H1 (cell line): Measurements from ENCODE around the gene ATP10D. TPM values are rescaled to one million over a fixed set of nuclear protein-coding genes. Genes with fewer than 3 reads are reported as not detected.

Experiments used
- CHD1 ChIP-seq: IDR thresholded peaks from 2 replicates; pipeline ENCODE4 v1.6.1; 2012; ENCODE audit warnings: low read depth, low read length, improper control_type of control experiment
- polyA plus RNA-seq, 7 experiments: library from polyadenylated mRNA; depleted of rRNA in 3 of 7; stranded (reverse) in 5 of 7; unstranded in 2 of 7; fragments of >200 nt in 5 of 7; fragments of 200-250 nt in 2 of 7; gene quantifications; 1 replicate in 5 of 7; 2 replicates in 1 of 7; 4 replicates in 1 of 7; pipeline versions ENCODE4 v1.2.1 to v1.2.3, GENCODE V29; 2011 to 2013; ENCODE audit warnings: missing spikeins in 2 of 7, mixed read lengths in 2 of 7
- total RNA-seq: library from RNA; stranded (reverse); fragmentation: NEBNext Ultra II Directional; extraction: Animal tissue kit (Norgen Biotek cat#: 25700); gene quantifications from 2 replicates; pipeline ENCODE4 v1.2.1, GENCODE V29; 2021

The ATP10D gene
- total and polyA plus RNA-seq, 2 of the 8 experiments (the other 6 are each of a cell fraction or from before 2014, with no cell fraction given), result 2.9 to 5.9 TPM

DNA sequence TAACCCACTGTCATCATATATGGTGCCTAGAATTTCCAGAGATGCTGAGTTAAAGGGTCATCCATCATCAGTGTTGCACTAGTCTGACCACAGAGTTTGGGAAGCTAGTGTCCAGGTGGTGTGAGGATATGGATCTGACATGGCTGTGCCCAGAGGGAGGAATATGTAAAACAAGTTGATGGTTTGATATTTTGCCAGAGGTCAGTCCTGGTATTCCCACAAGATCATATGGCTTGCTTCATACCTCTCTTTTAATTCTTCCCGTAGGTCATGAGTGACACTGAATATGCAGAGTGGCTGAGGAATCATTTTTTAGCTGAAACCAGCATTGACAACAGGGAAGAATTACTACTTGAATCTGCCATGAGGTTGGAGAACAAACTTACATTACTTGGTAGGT is 75.6 kb downstream of the ATP10D start (continued):
- TF ChIP-seq CHD1, result no peak
- TF ChIP-seq, all 59 proteins: peak for 0
